Left lung (tissue), 10 donors: ENCODE results near the gene CD53. TPM values are rescaled to one million over a fixed set of nuclear protein-coding genes. Genes with fewer than 3 reads are reported as not detected.

Source experiments
- ATAC-seq: fragments of 200-7000 bp; cut with Tn5 transposase; one replicate; pipeline ENCODE4 v1.9.1; 2020; ENCODE audit warnings: moderate library complexity
- DNase-seq, 4 donors: peaks; one replicate each; pipeline ENCODE4 v3.0.0-alpha.2; 2013 to 2020
- H3K27ac ChIP-seq, 2 donors: fragments of 200-600 bp; sonication (generic) in 1 of 2; one replicate each; pipeline versions ENCODE4 v1.5.0 to v1.8.0; 2020 to 2021
- H3K27me3 ChIP-seq, 2 donors: fragments of 200-600 bp; sonication (generic) in 1 of 2; one replicate each; pipeline versions ENCODE4 v1.5.0 to v1.8.0; 2020 to 2021
- H3K36me3 ChIP-seq, 2 donors: fragments of 200-600 bp; sonication (generic) in 1 of 2; one replicate each; pipeline versions ENCODE4 v1.5.0 to v1.8.0; 2020 to 2021
- H3K4me1 ChIP-seq, 2 donors: fragments of 200-600 bp; one replicate each; pipeline ENCODE4 v1.8.0; 2021
- H3K4me3 ChIP-seq, 2 donors: fragments of 200-600 bp; sonication (generic) in 1 of 2; one replicate each; pipeline versions ENCODE4 v1.5.0 to v1.8.0; 2020 to 2021; ENCODE audit warnings: mild to moderate bottlenecking in 1 of 2
- H3K9me3 ChIP-seq, 2 donors: fragments of 200-600 bp; sonication (generic) in 1 of 2; one replicate each; pipeline versions ENCODE4 v1.5.0 to v1.8.0; 2020 to 2021
- intact Hi-C, 2 donors: fragments of 100-400 bp; cut with DNase I; formaldehyde crosslinking; loops; one replicate each; pipeline versions ENCODE4 v1.11.2 to v1.14.2; 2022
- polyA plus RNA-seq, 6 donors: library from polyadenylated mRNA; unstranded; fragments of 120-200 nt; gene quantifications; one replicate each; pipeline ENCODE4 v1.2.1, GENCODE V29; 2013; ENCODE audit not compliant: insufficient read length in 6 of 6
- total RNA-seq, 2 donors: library from RNA; stranded (reverse); fragmentation: NEBNext Ultra II Directional; extraction: Animal tissue kit (Norgen Biotek cat#: 25700); gene quantifications; one replicate each; pipeline ENCODE4 v1.2.1, GENCODE V29; 2021
- TF ChIP-seq, protein P1 (sequence below), 2 donors: fragments of 200-600 bp; sonication (generic) in 1 of 2; IDR thresholded peaks; one replicate each; pipeline versions ENCODE4 v1.5.0 to v1.8.0; 2021; ENCODE audit warnings: antibody characterized with exemption in 2 of 2
- donor health status: DM: no; HTN: yes; CAD: no.
- donor health status: DM: no; HTN: no; CAD: no.

CD53 gene
- total and polyA plus RNA-seq, 8 donors, result 7.8 to 261 (median 10.9) TPM

DNA sequence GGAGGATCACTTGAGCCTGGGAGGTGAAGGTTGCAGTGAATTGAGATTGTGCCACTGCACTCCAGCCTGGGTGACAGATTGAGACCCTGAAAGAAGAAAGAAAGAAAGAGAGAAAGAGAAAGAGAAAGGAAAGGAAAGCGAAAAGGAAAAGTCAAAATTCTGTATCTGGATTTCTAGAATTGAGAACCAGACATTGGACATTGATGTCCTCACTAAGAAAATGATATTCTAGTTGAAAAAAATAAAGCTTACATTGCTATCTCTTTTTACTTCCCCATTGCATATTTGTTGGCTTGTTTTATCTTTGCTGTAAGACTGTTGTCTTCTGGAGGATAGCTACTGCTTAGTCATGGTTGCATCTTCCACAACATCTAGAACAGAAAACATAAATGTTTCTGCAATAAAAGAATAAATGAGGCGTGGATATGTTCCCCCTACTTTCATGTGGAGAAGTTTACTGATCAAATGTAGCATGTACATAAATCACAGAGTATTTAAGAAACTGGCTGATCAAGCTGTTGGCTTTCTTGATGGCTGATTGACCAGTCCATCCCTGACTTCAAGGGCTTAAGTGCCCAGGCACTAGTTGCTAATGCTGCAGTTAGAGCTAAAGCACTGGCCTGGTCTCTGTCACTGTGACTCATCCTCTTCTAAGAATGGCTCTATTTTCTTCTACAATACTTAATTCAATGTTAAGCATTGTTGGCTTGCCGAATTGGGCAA is 17.7 kb downstream of the CD53 start:
- TF ChIP-seq, protein P1, sequence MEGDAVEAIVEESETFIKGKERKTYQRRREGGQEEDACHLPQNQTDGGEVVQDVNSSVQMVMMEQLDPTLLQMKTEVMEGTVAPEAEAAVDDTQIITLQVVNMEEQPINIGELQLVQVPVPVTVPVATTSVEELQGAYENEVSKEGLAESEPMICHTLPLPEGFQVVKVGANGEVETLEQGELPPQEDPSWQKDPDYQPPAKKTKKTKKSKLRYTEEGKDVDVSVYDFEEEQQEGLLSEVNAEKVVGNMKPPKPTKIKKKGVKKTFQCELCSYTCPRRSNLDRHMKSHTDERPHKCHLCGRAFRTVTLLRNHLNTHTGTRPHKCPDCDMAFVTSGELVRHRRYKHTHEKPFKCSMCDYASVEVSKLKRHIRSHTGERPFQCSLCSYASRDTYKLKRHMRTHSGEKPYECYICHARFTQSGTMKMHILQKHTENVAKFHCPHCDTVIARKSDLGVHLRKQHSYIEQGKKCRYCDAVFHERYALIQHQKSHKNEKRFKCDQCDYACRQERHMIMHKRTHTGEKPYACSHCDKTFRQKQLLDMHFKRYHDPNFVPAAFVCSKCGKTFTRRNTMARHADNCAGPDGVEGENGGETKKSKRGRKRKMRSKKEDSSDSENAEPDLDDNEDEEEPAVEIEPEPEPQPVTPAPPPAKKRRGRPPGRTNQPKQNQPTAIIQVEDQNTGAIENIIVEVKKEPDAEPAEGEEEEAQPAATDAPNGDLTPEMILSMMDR (IDR thresholded peaks at IDR 0.05), result no peak

DNA sequence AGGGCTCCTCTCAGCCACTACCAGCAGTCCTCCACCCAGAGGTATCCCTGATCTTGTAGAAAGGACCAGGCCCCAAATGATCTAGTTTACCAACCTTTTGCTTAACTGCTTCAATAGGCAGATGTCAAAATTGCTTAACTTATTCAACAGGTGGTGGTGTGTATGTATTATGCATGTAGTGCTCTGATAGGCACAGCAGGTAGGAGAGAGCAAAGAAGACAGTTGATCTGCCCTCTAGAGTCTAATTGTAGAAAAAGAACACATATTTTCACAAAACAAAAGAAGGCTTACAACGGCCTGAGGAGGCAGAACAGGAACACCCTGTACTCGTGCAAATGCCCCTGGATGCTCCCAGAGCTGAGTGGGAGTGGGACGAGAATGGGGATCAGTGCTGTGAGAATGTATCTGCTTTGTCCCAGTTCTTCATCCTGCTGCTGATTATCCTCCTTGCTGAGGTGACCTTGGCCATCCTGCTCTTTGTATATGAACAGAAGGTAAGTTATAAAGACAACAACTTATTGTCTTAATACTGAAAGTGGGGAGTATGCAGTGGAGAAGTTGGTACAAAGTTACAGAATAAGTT is 21.1 kb downstream of the CD53 start:
- intact Hi-C loops, result no loop called here
- no peaks in the 10 kb centered on the region for H3K9me3 ChIP-seq
- ATAC-seq (no peak), DNase-seq (no peak)
- peaks cover 0 to 75% of the 10 kb centered on the region in 2 donors for H3K36me3 ChIP-seq
- no peak overlapping the region for H3K27ac ChIP-seq
- peaks cover 0 to 18% of the 10 kb centered on the region in 2 donors for H3K4me1 ChIP-seq
- H3K27me3 ChIP-seq, result no peaks in the 10 kb centered on the region
- H3K4me3 ChIP-seq, result no peak overlapping the region
- TF ChIP-seq, protein P1 (IDR thresholded peaks at IDR 0.05), result no peak

More for the DNA sequence above, 17.7 kb downstream of the CD53 start:
- H3K4me1 ChIP-seq, result peaks cover 0 to 35% of the 10 kb centered on the region in 2 donors
- DNase-seq (no peak), ATAC-seq (no peak)
- H3K27me3 ChIP-seq, result no peaks in the 10 kb centered on the region
- no peaks in the 10 kb centered on the region for H3K9me3 ChIP-seq
- peaks cover 0 to 41% of the 10 kb centered on the region in 2 donors for H3K36me3 ChIP-seq
- no peak overlapping the region for H3K27ac ChIP-seq
- no peak overlapping the region for H3K4me3 ChIP-seq
- intact Hi-C loops, result no loop called here

DNA sequence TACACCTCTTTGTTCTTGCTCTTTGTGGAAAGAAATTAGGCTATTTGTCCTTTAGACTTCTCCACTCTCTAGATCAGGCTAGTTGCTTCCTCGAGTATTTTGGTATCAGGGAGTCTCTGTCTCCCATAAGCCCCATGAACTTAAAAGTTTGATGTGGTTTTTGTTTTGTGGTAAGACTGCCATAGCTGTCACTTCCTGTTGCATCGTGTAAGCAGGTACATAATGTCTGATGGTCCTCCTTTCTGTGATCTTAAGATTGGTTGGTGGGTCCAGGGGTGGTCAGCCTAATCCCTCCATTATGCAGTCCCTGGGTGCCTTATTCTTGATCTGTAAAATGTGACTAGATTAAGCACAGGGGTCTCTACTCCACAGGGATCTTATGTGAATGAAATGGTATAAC is 23.1 kb downstream of the CD53 start:
- peaks cover 0 to 94% of the 10 kb centered on the region in 2 donors for H3K36me3 ChIP-seq
- H3K4me1 ChIP-seq, result no peaks in the 10 kb centered on the region
- no peak overlapping the region for H3K27ac ChIP-seq
- H3K27me3 ChIP-seq, result no peaks in the 10 kb centered on the region
- no peak for DNase-seq
- no peak overlapping the region for H3K4me3 ChIP-seq
- no peaks in the 10 kb centered on the region for H3K9me3 ChIP-seq
- no peak for ATAC-seq
- intact Hi-C loops, result no loop called here
- TF ChIP-seq, protein P1 (IDR thresholded peaks at IDR 0.05), result no peak

DNA sequence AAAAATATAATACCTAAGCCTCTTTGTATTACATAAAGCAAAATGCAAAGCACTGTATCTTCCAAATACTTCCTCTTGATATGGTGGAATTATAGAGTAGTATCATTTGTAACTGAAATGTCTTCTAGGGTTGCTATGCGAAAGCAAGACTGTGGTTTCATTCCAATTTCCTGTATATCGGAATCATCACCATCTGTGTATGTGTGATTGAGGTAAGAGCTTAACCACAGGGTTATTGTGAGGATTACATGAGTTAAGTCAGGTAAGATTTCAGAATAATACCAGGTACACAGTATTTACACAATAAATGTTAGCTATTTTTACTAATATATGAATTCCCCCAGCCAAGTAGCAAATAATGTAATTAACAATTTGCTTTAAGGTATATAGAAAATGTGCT is 24.7 kb downstream of the CD53 start:
- intact Hi-C loops, result no loop called here
- Histone ChIP-seq H3K9me3 (no peaks in the 10 kb centered on the region), H3K36me3 (peaks cover 0 to 96% of the 10 kb centered on the region in 2 donors), H3K27ac (no peak overlapping the region), H3K27me3 (no peaks in the 10 kb centered on the region), H3K4me3 (no peak overlapping the region), H3K4me1 (no peaks in the 10 kb centered on the region)
- ATAC-seq, result no peak
- TF ChIP-seq, protein P1 (IDR thresholded peaks at IDR 0.05), result no peak
- no peak for DNase-seq

DNA sequence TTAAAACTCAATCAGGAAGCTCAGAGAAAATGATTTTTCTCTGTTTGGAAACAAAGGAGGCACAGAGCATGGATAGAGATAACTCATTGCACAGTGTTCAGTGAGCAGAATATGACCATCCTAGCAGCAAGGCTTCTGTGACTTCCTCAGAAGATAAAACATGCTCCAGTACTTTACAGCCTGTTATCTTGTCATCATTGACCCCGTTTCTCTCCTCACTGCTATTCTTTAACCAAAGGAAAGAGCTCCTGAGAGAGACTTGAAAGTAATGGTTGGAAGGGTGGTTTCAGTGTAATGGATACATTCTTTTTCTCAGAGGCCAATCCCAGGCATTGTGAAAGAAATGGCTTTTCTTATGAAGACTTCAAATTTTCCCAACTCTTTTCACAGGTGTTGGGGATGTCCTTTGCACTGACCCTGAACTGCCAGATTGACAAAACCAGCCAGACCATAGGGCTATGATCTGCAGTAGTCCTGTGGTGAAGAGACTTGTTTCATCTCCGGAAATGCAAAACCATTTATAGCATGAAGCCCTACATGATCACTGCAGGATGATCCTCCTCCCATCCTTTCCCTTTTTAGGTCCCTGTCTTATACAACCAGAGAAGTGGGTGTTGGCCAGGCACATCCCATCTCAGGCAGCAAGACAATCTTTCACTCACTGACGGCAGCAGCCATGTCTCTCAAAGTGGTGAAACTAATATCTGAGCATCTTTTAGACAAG is 25.9 kb downstream of the CD53 start:
- no peak overlapping the region for H3K27ac ChIP-seq
- no peaks in the 10 kb centered on the region for H3K27me3 ChIP-seq
- no peaks in the 10 kb centered on the region for H3K9me3 ChIP-seq
- DNase-seq, result no peak
- peaks cover 0 to 90% of the 10 kb centered on the region in 2 donors for H3K36me3 ChIP-seq
- ATAC-seq, result no peak
- intact Hi-C loops, result no loop called here
- TF ChIP-seq, protein P1 (IDR thresholded peaks at IDR 0.05), result no peak
- H3K4me1 ChIP-seq, result no peaks in the 10 kb centered on the region
- no peak overlapping the region for H3K4me3 ChIP-seq
